NCI-H146 treated with DMSO at 0.1 percent for 48 hours (cell line): ENCODE data around the gene MED6.

Experiments used
- DNase-seq: peaks from one replicate; lab custom pipeline; 2025; ENCODE audit not compliant: unreplicated experiment; lab: John Stamatoyannopoulos, UW

MED6 gene

GRCh38 chr14:70599345-70599744 lies 1.1 kb downstream of the MED6 start:
- DNase-seq: no peak

GRCh38 chr14:70597731-70598130 lies 2.7 kb downstream of the MED6 start:
- DNase-seq: no peak

DNA sequence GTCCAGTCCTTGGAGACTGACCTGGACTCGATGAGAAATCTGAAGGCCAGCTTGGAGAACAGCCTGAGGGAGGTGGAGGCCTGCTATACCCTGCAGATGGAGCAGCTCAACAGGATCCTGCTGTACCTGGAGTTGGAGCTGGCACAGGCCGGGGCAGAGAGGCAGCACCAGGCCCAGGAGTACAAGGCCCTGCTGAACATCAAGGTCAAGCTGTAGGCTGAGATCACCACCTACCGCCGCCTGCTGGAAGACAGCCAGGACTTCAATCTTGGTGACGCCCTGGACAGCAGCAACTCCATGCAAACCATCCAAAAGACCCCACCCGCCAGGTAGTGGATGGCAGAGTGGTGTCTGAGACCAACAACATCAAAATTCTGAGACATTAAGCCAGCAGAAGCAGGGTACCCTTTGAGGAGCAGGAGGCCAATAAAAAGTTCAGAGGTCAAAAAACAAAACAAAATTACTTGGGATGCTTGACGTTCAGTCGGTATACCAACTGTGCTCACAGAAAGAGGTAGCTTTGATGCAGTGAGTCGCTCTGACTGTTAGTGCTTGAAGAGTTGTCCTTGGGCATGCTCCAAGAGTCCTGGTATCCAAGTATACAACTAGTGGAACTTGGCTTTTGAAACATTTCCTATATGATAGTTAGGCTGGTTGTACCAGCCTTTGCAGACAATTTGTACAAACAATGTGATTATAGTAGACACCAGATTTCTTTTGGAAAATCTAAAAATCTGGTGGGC lies 4.8 kb downstream of the MED6 start:
- no peak for DNase-seq

DNA sequence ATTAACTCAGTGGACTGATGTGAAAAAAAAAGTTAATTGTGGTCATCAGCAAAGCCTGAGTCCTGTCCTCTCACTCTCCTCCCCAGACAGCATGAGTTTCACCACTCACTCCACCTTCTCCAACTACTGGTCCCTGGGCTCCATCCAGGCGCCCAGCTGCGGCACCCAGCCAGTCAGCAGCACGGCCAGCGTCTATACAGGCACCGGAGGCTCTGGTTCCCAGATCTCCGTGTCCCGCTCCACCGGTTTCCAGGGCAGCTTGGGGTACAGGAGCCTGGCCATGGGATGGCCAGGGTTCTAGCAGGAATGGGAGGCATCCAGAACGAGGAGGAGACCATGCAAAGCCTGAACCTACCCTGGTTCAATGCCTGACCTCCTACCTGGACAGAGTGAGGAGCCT lies 6.0 kb downstream of the MED6 start:
- DNase-seq: no peak

- no peak for DNase-seq
These were observed 15.2 kb downstream of the MED6 start for GRCh38 chr14:70585231-70585630.

DNA sequence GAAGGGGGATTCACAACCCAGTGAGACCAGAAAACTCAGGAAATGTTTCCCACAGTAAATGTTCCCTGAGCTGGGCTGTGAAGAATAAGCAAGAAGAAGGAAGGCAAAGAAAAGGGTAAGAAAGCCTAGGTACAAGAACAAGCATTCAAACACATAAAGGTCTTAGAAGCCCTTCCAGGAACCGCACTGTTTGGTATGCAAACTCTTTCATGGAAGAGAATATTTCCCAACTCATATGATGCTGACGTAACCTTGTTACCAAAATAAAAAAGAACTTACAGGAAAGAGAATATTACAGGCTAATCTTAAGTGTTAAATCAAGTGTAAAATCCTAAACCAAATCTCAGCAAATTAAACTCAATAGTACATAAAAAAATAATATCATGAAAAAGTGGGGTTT lies 23.6 kb downstream of the MED6 start:
- no peak for DNase-seq

DNA sequence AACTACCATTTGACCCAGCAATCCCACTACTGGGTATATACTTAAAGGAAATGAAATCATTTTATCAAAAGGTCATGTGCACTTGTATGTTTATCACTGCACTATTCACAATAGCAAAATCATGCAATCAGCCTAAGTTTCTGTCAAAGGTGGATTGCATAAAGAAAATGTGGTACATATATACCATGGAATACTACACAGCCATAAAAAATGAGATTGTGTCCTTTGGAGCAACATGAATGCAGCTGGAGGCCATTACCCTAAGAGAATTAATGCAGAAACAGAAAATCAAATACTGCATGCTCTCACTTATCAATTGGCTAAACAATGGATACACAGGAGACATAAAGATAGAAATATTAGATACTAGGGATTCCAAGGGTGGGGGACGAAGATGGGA lies 27.4 kb downstream of the MED6 start:
- DNase-seq: no peak

GRCh38 chr14:70571139-70571538 lies 29.3 kb downstream of the MED6 start:
- no peak for DNase-seq

DNA sequence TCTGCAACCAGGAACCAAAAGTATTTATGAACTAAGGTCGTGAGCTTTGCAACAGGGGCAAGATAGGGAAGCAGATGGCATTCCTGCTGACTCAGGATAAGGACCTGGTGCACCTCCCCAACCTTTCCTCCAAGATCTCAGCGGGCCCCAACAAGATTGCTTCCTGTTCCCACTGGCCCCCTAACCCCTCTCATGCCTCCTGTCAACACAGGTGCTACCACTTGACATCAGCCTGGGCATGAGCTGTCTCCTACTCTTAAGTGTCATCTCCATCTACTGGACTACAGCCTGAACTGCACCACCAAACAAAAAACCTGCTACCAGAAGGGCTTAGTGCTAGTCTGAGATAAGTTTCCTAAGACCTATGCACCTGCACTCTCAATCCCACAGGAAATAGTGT lies 32.7 kb downstream of the MED6 start:
- DNase-seq: peak; percentile 7

DNA sequence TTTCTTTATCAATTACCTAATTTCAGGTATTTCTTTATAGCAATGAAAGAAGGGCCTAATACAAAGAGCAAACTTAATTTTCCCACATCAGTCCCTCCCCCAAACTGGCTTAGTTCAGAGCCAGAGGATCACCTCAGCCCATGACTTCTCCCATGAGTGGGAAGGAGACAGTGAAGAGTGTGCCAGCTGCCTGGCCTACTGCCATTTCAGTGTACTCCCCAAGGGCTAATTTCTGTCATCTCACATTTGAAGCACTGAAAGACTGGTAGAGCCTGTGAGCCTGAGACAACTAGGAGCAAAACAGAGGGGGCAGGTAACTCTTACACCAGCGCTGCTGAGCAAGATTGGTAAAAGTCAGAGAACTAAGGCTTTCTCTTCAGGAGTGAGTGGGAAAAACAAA lies 36.6 kb downstream of the MED6 start:
- no peak for DNase-seq

- DNase-seq: no peak
These were observed 37.0 kb downstream of the MED6 start for GRCh38 chr14:70563417-70563816.

DNA sequence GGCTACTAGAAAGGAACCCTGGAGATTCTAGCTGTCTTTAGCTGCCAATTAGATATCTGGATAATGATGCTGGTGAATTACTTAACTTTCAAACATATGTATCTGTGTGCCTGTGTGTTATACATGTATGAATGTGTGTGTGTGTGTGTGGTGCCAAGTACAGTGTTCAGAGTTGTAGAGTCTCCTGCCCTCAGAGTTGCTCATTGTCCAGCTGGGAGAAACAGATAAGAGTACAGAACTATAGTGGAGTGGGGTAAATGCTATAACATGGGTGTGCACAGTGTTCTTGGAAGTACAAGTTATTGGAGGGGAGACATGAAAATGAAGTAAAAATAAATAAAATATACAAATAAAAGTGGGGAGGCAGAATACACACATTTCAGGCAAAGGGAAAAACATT lies 42.1 kb downstream of the MED6 start:
- no peak for DNase-seq

DNA sequence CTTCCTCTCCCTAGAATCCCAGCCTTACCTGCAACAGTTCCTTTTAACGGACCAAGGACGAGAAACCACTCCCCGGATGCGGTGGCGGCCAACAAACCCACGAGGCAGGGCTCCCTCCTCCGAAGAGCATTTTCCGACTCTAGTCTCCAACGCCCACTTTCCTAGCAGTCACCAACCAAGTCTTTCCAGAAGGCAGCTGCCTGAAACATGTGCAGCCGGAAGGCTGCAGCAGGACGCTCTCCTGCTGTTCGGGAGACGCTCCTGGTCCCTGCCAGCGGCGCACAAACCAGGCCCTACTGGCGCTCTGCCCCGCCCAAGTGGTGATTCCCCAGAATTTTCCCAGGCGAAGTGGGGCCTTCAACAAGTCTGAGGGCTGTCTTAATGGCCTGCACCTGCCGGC lies 44.6 kb downstream of the MED6 start:
- no peak for DNase-seq

DNA sequence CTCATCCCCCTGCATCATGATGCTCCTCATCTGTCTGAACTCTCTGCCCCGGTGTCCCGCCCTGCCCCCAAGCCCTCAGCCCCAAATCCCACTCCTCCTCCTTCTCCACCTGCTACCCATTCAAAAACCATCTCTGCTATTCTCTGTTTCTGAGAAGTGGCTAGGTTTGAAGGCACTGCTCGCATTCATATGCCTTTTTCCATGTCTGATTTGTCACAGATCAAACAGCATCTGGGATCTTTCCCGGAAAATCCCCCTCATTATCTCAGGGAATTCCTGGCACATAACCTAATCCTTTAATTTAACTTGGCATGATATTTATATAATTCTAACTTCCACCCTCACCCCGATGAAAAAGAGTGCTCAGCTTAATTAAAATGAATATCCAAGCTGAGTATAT lies 62.4 kb downstream of the MED6 start:
- no peak for DNase-seq

- no peak for DNase-seq
These were observed 63.6 kb downstream of the MED6 start for GRCh38 chr14:70536830-70537229.

GRCh38 chr14:70534904-70535303 lies 65.6 kb downstream of the MED6 start, which contains the start of gene ADAM20:
ADAM20 (minus strand) TSS chr14:70535004; CDS start chr14:70524757, 10,247 bp downstream.
- no peak for DNase-seq
